Heart left ventricle (tissue), 16 donors: ENCODE results near the gene SLC6A9. TPM values are rescaled to one million over a fixed set of nuclear protein-coding genes. Genes with fewer than 3 reads are reported as not detected.
A peak's percentile ranks its signal among the peaks of the same experiment; 100 is the strongest.

Experiments
- ATAC-seq, 4 donors: fragments of 200-7000 bp; cut with Tn5 transposase; one replicate each; pipeline ENCODE4 v1.9.1; 2020 to 2022; ENCODE audit warnings: moderate library complexity in 4 of 4, mild to moderate bottlenecking in 3 of 4, moderate number of reproducible peaks in 1 of 4
- DNase-seq, 5 donors: peaks; one replicate each; pipeline ENCODE4 v3.0.0-alpha.2; 2020
- H3K27ac ChIP-seq, 12 donors: fragments of 200-600 bp; sonication (generic) in 4 of 12; one replicate each; pipeline versions ENCODE4 v1.5.0 to v1.8.0; 2016 to 2022; ENCODE audit warnings: mild to moderate bottlenecking in 2 of 12
- H3K27me3 ChIP-seq, 9 donors: fragments of 200-600 bp; sonication (generic) in 2 of 9; one replicate each; pipeline versions ENCODE4 v1.5.1 to v1.8.0; 2016 to 2022; ENCODE audit warnings: mild to moderate bottlenecking in 3 of 9
- H3K36me3 ChIP-seq, 9 donors: fragments of 200-600 bp; sonication (generic) in 2 of 9; one replicate each; pipeline versions ENCODE4 v1.5.0 to v1.8.0; 2018 to 2022; ENCODE audit warnings: mild to moderate bottlenecking in 2 of 9
- H3K4me1 ChIP-seq, 12 donors: fragments of 200-600 bp; sonication (generic) in 4 of 12; one replicate each; pipeline versions ENCODE4 v1.5.0 to v1.8.0; 2016 to 2022; ENCODE audit warnings: mild to moderate bottlenecking in 3 of 12
- H3K4me3 ChIP-seq, 12 donors: fragments of 200-600 bp; sonication (generic) in 4 of 12; one replicate each; pipeline versions ENCODE4 v1.5.0 to v1.8.0; 2017 to 2022; ENCODE audit warnings: mild to moderate bottlenecking in 9 of 12, moderate library complexity in 4 of 12
- H3K9me3 ChIP-seq, 12 donors: fragments of 200-600 bp; sonication (generic) in 4 of 12; one replicate each; pipeline versions ENCODE4 v1.5.0 to v1.8.0; 2016 to 2022; ENCODE audit warnings: mild to moderate bottlenecking in 1 of 12
- POLR2A ChIP-seq, 2 donors: fragments of 450-650 bp; IDR thresholded peaks; one replicate each; pipeline ENCODE4 v1.6.1; 2017; ENCODE audit warnings: antibody characterized with exemption in 2 of 2, mild to moderate bottlenecking in 2 of 2, moderate library complexity in 2 of 2
- WGBS, 4 donors: extraction: QIAGEN DNeasy Blood & Tissue Kit in 2 of 4; methylation state at CpG; one replicate each; pipeline versions ENCODE4 v1.1.5 to v1.1.7; 2013 to 2018; 5-methylcytosine and 5-hydroxymethylcytosine counted together
- intact Hi-C, 10 donors: fragments of 100-400 bp; cut with DNase I; formaldehyde crosslinking; loops; one replicate each; pipeline versions ENCODE4 v1.11.1 to v1.14.2; 2022
- polyA plus RNA-seq, 2 donors: library from polyadenylated mRNA; stranded (reverse); fragments of 200-250 nt; gene quantifications; one replicate each; pipeline ENCODE4 v1.2.3, GENCODE V29; 2013
- total RNA-seq, 9 donors: library from RNA; depleted of rRNA in 2 of 9; stranded (reverse); fragments of >200 nt in 2 of 9; fragmentation: NEBNext Ultra II Directional in 3 of 9; extraction: Animal tissue kit (Norgen Biotek cat#: 25700) in 3 of 9; gene quantifications; one replicate each; pipeline versions ENCODE4 v1.1.0 to v1.2.4, GENCODE V29; 2016 to 2023
- TF ChIP-seq, protein P1 (sequence below), 12 donors: fragments of 200-600 bp; sonication (generic) in 4 of 12; IDR thresholded peaks; one replicate each; pipeline versions ENCODE4 v1.5.0 to v1.8.0; 2018 to 2022; ENCODE audit warnings: antibody characterized with exemption in 12 of 12, mild to moderate bottlenecking in 5 of 12
- donor health status: ischemic (EF 13 %, LVEDD 7.1; RV severe dilation, severe dysfunction).
- donor health status: healthy with polysubstance abuse.
- donor health status: DM: no; HTN: yes; CAD: no.
- donor health status: DM: no; HTN: no; CAD: no.
- donor health status: ischemic (EF 25% LVEDD 6.9; RV normal size, moderate dysfunction).
- donor health status: ischemic (EF 25% LVEDD 5.7; RV mildly dilated, moderate dysfunction).
- donor health status: healthy.
- donor health status: DM: yes; HTN: yes; CAD: no.
- donor health status: ischemic (EF 35%, LVEDD 5.7; RV mildly dilated, moderate dysfunction).
- donor health status: nonischemic (EF 11% LVEDD 7.7; RV severe dilation, severe dysfunction).
- donor health status: DM: yes; HTN: yes; CAD: no.
- donor health status: PGD.
- donor health status: ischemic (EF 29% LVEDD 5.4; RV normal size, mild dysfunction).
- donor health status: nonischemic (EF 23%, LVEDD 6.1; RV moderate dilation, normal function).

SLC6A9 gene
- total and polyA plus RNA-seq, 11 donors = 0.61 to 2.4 (median 1.1) TPM

GRCh38 chr1:43973981-43974442 is 57.2 kb downstream of the SLC6A9 start:
- ATAC-seq (no peak), DNase-seq (peak in 1 of 5 donors; percentile 3)
- Histone ChIP-seq H3K4me1 (peaks cover 6 to 61% (median 44%) of the 10 kb centered on the region in 12 donors), H3K4me3 (peak overlapping the region; percentile 59 to 93 (median 89)), H3K9me3 (no peaks in the 10 kb centered on the region), H3K36me3 (peaks cover 0 to 40% (median 27%) of the 10 kb centered on the region in 9 donors), H3K27me3 (no peaks in the 10 kb centered on the region), H3K27ac (peak overlapping the region; percentile 83 to 97 (median 92))
- intact Hi-C loops = loop anchor here in 4 of 10 donors (1.0 to 2.0 kb wide), 2 partner anchors 27 to 28 kb away; partner anchors contain the start of gene IPO13 (in 4 of the 4)
- TF ChIP-seq, protein P1, sequence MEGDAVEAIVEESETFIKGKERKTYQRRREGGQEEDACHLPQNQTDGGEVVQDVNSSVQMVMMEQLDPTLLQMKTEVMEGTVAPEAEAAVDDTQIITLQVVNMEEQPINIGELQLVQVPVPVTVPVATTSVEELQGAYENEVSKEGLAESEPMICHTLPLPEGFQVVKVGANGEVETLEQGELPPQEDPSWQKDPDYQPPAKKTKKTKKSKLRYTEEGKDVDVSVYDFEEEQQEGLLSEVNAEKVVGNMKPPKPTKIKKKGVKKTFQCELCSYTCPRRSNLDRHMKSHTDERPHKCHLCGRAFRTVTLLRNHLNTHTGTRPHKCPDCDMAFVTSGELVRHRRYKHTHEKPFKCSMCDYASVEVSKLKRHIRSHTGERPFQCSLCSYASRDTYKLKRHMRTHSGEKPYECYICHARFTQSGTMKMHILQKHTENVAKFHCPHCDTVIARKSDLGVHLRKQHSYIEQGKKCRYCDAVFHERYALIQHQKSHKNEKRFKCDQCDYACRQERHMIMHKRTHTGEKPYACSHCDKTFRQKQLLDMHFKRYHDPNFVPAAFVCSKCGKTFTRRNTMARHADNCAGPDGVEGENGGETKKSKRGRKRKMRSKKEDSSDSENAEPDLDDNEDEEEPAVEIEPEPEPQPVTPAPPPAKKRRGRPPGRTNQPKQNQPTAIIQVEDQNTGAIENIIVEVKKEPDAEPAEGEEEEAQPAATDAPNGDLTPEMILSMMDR (IDR thresholded peaks at IDR 0.05) = no peak
- TF ChIP-seq POLR2A (IDR thresholded peaks at IDR 0.05) = no peak
- WGBS, 4 donors = 33 to 40% (median 39%) methylated on average over 9 of the region's 9 CpGs

- peak in 1 of 5 donors; percentile 52 for DNase-seq
- no peak for ATAC-seq
- Histone ChIP-seq H3K27ac (no peak overlapping the region), H3K9me3 (no peaks in the 10 kb centered on the region), H3K36me3 (peaks cover 0 to 35% (median 22%) of the 10 kb centered on the region in 9 donors), H3K4me3 (peak overlapping the region in 1 of 12 donors; percentile 77), H3K4me1 (peaks cover 6 to 40% (median 28%) of the 10 kb centered on the region in 12 donors), H3K27me3 (no peaks in the 10 kb centered on the region)
- TF ChIP-seq, protein P1 (IDR thresholded peaks at IDR 0.05) = no peak
- no peak for TF ChIP-seq POLR2A (IDR thresholded peaks at IDR 0.05)
- intact Hi-C loops = no loop called here
- WGBS, 4 donors = 95 to 98% (median 97%) methylated on average over 7 to 17 of the region's 17 CpGs
Observed at GRCh38 chr1:43971336-43971980, 59.8 kb downstream of the SLC6A9 start.

DNA sequence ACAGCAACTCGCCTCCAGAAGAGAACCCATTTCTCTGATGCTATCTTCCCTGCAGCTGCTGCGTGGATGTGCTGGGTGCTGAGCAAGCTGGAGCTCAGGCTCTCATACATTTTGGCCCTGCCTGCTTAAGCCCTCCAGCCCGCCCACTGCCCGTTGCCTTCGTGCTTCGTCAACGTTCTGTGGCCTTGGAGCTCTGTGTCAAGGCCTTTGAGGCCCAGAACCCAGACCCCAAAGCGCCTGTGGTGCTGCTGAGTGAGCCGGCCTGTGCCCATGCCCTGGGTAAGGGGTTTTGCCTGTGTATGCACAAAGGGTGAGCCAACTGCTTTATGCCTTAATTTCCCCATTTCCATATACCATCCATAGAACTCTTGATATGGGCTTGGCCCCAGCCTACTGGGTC is 60.4 kb downstream of the SLC6A9 start:
- 90 to 92% (median 92%) methylated on average over 9 of the region's 9 CpGs for WGBS, 4 donors
- ATAC-seq (no peak), DNase-seq (peak in 1 of 5 donors; percentile 54)
- H3K36me3 ChIP-seq = peaks cover 0 to 36% (median 23%) of the 10 kb centered on the region in 9 donors
- TF ChIP-seq, protein P1 (IDR thresholded peaks at IDR 0.05) = no peak
- no peak for TF ChIP-seq POLR2A (IDR thresholded peaks at IDR 0.05)
- H3K4me1 ChIP-seq = peaks cover 5 to 34% (median 22%) of the 10 kb centered on the region in 12 donors
- no peaks in the 10 kb centered on the region for H3K9me3 ChIP-seq
- H3K27me3 ChIP-seq = no peaks in the 10 kb centered on the region
- intact Hi-C loops = no loop called here
- no peak overlapping the region for H3K27ac ChIP-seq
- H3K4me3 ChIP-seq = peak overlapping the region in 8 of 12 donors; percentile 61 to 96 (median 88)

DNA sequence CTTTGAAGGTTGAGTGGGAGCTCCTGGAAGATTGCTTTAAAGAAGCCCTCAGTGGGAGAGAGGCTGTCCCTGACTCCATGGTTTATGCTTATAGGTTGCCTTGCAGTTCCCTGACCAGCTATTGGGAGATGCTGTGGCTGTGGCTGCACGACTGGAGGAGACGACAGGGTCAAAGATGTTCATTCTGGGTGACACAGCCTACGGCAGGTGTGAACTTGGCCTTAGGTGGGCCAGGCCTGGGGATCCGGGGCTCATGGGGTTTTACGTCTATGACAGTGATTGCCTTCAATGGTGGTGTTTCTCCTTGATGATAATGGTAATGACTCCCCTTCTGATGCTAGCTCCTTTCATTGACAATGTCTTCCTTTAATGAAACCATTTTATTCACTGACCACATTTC is 60.8 kb downstream of the SLC6A9 start:
- Histone ChIP-seq H3K36me3 (peaks cover 0 to 39% (median 24%) of the 10 kb centered on the region in 9 donors), H3K4me3 (peak overlapping the region; percentile 61 to 96 (median 76)), H3K27me3 (no peaks in the 10 kb centered on the region), H3K27ac (peak overlapping the region in 2 of 12 donors; percentile 6 to 52), H3K9me3 (no peaks in the 10 kb centered on the region), H3K4me1 (peaks cover under 1 to 30% (median 18%) of the 10 kb centered on the region in 12 donors)
- DNase-seq (no peak), ATAC-seq (no peak)
- 48 to 56% (median 53%) methylated on average over 5 of the region's 5 CpGs for WGBS, 4 donors
- intact Hi-C loops = no loop called here
- TF ChIP-seq, protein P1 (IDR thresholded peaks at IDR 0.05) = no peak
- no peak for TF ChIP-seq POLR2A (IDR thresholded peaks at IDR 0.05)
